Common myeloid progenitor, CD34-positive (primary cell): ENCODE results near the gene ILK.

ENCODE experiments used
- CTCF ChIA-PET: fragments of 350-600 bp; sonication (Branson Sonifier 250); formaldehyde crosslinking; loops from one replicate; lab custom pipeline; 2021; ENCODE audit warnings: antibody characterized with exemption; lab: Charles Lee
- POLR2A ChIA-PET: fragments of 350-600 bp; sonication (Branson Sonifier 250); formaldehyde crosslinking; loops from one replicate; lab custom pipeline; 2021; ENCODE audit warnings: antibody characterized with exemption; lab: Charles Lee
- DNase-seq, 3 donors: peaks; one replicate each; pipeline versions ENCODE4 v3.0.0 to v3.0.0-alpha.2; 2013
- H3K27ac ChIP-seq, 2 experiments: 1 replicate in 1 of 2; 2 replicates in 1 of 2; pipeline ENCODE4 v1.7.0; 2013; ENCODE audit warnings: inconsistent platforms in 2 of 2, low read length in 2 of 2, mild to moderate bottlenecking in 2 of 2, low read depth in 1 of 2, moderate library complexity in 1 of 2; ENCODE audit not compliant: severe bottlenecking in 2 of 2, insufficient read depth in 1 of 2, poor library complexity in 1 of 2
- H3K27me3 ChIP-seq, 5 experiments: replicated peaks in 2 of 5; 1 replicate in 3 of 5; 2 replicates in 2 of 5; pipeline versions ENCODE4 v1.6.1 to v1.7.0; 2013; ENCODE audit warnings: low read length in 4 of 5, mild to moderate bottlenecking in 2 of 5, moderate library complexity in 2 of 5, inconsistent platforms in 1 of 5; ENCODE audit not compliant: insufficient read depth in 5 of 5, control insufficient read depth in 4 of 5
- H3K36me3 ChIP-seq, 4 experiments: 1 replicate in 2 of 4; 2 replicates in 2 of 4; pipeline versions ENCODE4 v1.6.1 to v1.7.0; 2013; ENCODE audit warnings: low read length in 3 of 4, control low read depth in 1 of 4, mild to moderate bottlenecking in 1 of 4; ENCODE audit not compliant: control insufficient read depth in 4 of 4, insufficient read depth in 4 of 4
- H3K4me1 ChIP-seq, 4 experiments: 1 replicate in 3 of 4; 2 replicates in 1 of 4; pipeline versions ENCODE4 v1.6.1 to v1.7.1; 2013; ENCODE audit warnings: low read length in 3 of 4, mild to moderate bottlenecking in 3 of 4, control low read depth in 1 of 4, inconsistent platforms in 1 of 4, moderate library complexity in 1 of 4; ENCODE audit not compliant: control insufficient read depth in 4 of 4, insufficient read depth in 4 of 4; ENCODE audit errors: control extremely low read depth in 1 of 4
- H3K4me3 ChIP-seq, 7 experiments: 1 replicate in 4 of 7; 2 replicates in 3 of 7; pipeline versions ENCODE4 v1.5.1 to v1.7.0; 2013; ENCODE audit warnings: mild to moderate bottlenecking in 7 of 7, low read length in 6 of 7, moderate library complexity in 6 of 7, inconsistent platforms in 2 of 7, low read depth in 2 of 7, control low read depth in 1 of 7; ENCODE audit not compliant: insufficient read depth in 4 of 7, control insufficient read depth in 1 of 7; ENCODE audit errors: extremely low read depth in 1 of 7
- H3K9me3 ChIP-seq, 5 experiments: 1 replicate in 4 of 5; 2 replicates in 1 of 5; pipeline versions ENCODE4 v1.6.1 to v1.7.1; 2013; ENCODE audit warnings: low read length in 4 of 5, mild to moderate bottlenecking in 2 of 5, inconsistent platforms in 1 of 5, low read depth in 1 of 5, moderate library complexity in 1 of 5; ENCODE audit not compliant: control insufficient read depth in 4 of 5, insufficient read depth in 2 of 5; ENCODE audit errors: control extremely low read depth in 1 of 5
- WGBS: methylation state at CpG from one replicate; pipeline ENCODE4 v1.1.5; 2013; ENCODE audit not compliant: insufficient coverage; 5-methylcytosine and 5-hydroxymethylcytosine counted together

Gene ILK

DNA sequence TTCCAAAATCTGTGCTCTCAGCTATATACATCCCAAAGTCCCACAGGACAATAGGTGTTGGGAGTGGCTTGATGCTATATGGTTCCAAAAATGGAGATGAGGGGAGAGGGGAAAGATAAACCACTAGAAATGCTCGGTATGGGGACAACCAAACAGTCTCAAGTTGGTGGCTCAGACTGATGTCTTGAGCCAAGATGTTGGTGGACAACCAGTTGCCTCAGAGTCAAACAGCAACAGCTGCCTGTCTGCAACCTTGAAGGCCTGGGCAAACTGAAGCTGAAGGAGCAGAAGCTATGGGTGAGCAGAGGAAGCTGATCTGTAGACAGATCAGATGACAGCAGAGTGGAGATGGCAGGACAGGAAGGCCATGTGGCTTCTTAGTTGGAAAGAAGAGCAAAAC lies 4.1 kb upstream of the ILK start:
- no peak for DNase-seq
- Histone ChIP-seq H3K4me3 (no peak overlapping the region), H3K27me3 (no peaks in the 10 kb centered on the region), H3K9me3 (no peaks in the 10 kb centered on the region), H3K27ac (no peak overlapping the region), H3K36me3 (peaks cover 30 to 66% (median 53%) of the 10 kb centered on the region in 4 experiments), H3K4me1 (peaks cover 10 to 32% (median 19%) of the 10 kb centered on the region in 4 experiments)
- POLR2A ChIA-PET, result interaction anchor here (0.8 kb wide), 1 partner anchor 13 kb away, joined by 3 read pairs; the partner anchor contains the start of gene TAF10
- CTCF ChIA-PET, result interaction anchor here (1.0 to 1.4 kb wide), 3 partner anchors 13 to 84 kb away, joined by 3 to 4 read pairs (median 3); partner anchors contain the start of genes MRPL17 and TAF10
- 100% methylated on average over 1 of the region's 1 CpG for WGBS

- Histone ChIP-seq H3K27me3 (no peaks in the 10 kb centered on the region), H3K4me1 (peaks cover 14 to 33% (median 23%) of the 10 kb centered on the region in 4 experiments), H3K9me3 (no peaks in the 10 kb centered on the region), H3K36me3 (peaks cover 30 to 62% (median 52%) of the 10 kb centered on the region in 4 experiments), H3K27ac (no peak overlapping the region), H3K4me3 (no peak overlapping the region)
- CTCF ChIA-PET, result interaction anchor here (0.7 to 1.2 kb wide), 3 partner anchors 13 to 67 kb away, joined by 3 read pairs; partner anchors contain the start of gene TAF10
- POLR2A ChIA-PET, result interaction anchor here (0.6 to 0.8 kb wide), 2 partner anchors 12 to 908 kb away, joined by 3 read pairs; partner anchors contain the start of gene TAF10
- DNase-seq, result no peak
- 86% methylated on average over 1 of the region's 2 CpGs for WGBS
These were observed 3.6 kb upstream of the ILK start for GRCh38 chr11:6599881-6600390.

- Histone ChIP-seq H3K4me1 (peaks cover 20 to 42% (median 32%) of the 10 kb centered on the region in 4 experiments), H3K4me3 (no peak overlapping the region), H3K27ac (peak overlapping the region in 1 of 2 experiments; percentile 87), H3K9me3 (no peaks in the 10 kb centered on the region), H3K36me3 (peaks cover 30 to 56% (median 49%) of the 10 kb centered on the region in 4 experiments), H3K27me3 (no peaks in the 10 kb centered on the region)
- ChIA-PET POLR2A (no interaction called here), CTCF (no interaction called here)
- WGBS, result over 99% methylated on average over 13 of the region's 13 CpGs
- no peak for DNase-seq
These were observed 2.5 kb upstream of the ILK start for GRCh38 chr11:6601041-6601461.

DNA sequence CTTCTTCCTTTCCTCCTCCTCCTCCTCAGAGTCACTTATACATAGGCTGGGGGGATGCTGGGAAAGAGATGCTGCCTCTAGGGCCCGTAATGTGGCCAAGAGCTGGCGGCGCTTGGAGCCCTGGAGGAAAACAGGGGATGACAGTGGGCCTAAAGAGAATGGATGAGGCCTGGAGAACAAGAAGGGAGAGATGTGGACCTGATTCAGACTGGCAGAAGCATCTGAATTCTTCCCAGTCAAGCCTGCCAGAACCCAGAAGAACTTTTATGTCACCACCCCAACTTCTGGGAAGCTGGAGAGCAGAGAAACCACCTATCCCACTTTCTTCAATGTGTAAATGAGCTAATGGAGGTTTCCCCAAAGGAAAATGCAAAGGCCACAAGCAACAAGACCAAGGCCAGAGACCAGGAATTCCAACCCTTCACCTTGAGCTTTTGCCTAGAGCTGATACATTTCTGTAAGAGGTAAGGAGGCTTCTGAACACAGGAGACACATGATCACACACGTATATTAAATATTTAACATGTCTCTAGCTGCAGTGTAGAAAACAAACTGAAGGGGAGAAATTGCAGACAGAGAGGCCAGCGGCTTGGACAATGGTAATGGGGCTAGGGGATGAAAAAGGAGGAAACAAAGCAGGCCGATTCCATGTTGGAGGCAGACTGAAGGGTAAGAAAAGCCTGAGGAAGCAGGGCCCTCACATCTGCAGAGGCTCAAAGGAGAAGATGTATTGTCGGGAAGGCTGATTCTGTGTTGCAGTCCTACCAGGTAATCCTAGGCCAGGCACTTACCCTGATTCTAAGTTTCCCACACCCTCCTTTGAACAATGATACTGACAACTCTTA lies 1.3 kb upstream of the ILK start:
- H3K9me3 ChIP-seq, result no peaks in the 10 kb centered on the region
- 31% methylated on average over 2 of the region's 7 CpGs for WGBS
- peaks cover 29 to 55% (median 44%) of the 10 kb centered on the region in 4 experiments for H3K4me1 ChIP-seq
- peak overlapping the region; percentile 71 to 87 for H3K27ac ChIP-seq
- peaks cover 26 to 45% (median 40%) of the 10 kb centered on the region in 4 experiments for H3K36me3 ChIP-seq
- DNase-seq, result no peak
- ChIA-PET POLR2A (interaction anchor here (1.0 kb wide), 1 partner anchor 9 kb away, joined by 4 read pairs; the partner anchor contains the start of gene TAF10), CTCF (interaction anchor here (1.2 to 2.2 kb wide), 5 partner anchors 8 to 81 kb away, joined by 3 to 7 read pairs (median 4); partner anchors contain the start of gene MRPL17)
- peak overlapping the region; percentile 10 to 97 (median 86) for H3K4me3 ChIP-seq
- no peaks in the 10 kb centered on the region for H3K27me3 ChIP-seq

DNA sequence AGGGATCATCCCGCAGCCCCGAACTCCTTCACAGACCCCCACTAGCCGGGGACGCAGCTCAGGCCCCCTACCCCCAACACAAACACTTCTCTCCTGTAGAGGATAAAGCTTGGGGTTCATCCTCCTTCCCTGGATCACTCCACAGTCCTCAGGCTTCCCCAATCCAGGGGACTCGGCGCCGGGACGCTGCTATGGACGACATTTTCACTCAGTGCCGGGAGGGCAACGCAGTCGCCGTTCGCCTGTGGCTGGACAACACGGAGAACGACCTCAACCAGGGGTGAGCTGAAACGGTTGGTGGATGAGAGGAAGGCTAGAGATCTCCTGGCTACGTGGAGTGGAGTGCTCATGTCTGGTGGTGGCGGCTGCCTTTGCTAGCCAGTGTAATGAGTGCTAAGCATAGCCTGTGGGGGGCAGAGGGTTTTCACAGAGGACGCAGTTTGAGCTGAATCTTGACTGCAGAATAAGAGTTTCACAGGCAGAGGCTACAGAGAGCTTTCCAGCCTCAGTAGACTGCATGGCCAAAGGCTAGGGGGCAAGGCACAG lies 580 bp downstream of the ILK start:
- 0% methylated on average over 18 of the region's 20 CpGs for WGBS
- Histone ChIP-seq H3K9me3 (no peaks in the 10 kb centered on the region), H3K4me3 (peak overlapping the region; percentile 61 to 97 (median 86)), H3K27me3 (no peaks in the 10 kb centered on the region), H3K27ac (peak overlapping the region; percentile 82 to 87), H3K36me3 (peaks cover 18 to 43% (median 38%) of the 10 kb centered on the region in 4 experiments), H3K4me1 (peaks cover 34 to 70% (median 60%) of the 10 kb centered on the region in 4 experiments)
- peak; percentile 56 to 81 (median 73) for DNase-seq
- CTCF ChIA-PET, result interaction anchor here (1.0 to 2.2 kb wide), 13 partner anchors 9 to 99 kb away, joined by 3 to 12 read pairs (median 3); partner anchors contain the start of genes MRPL17 and TPP1
- POLR2A ChIA-PET, result interaction anchor here (0.9 to 2.0 kb wide), 2 partner anchors 14 to 19 kb away, joined by 3 to 8 read pairs; no protein-coding TSS in a partner anchor

- H3K27ac ChIP-seq, result peak overlapping the region in 1 of 2 experiments; percentile 87
- DNase-seq, result no peak
- peak overlapping the region in 6 of 7 experiments; percentile 86 to 97 (median 88) for H3K4me3 ChIP-seq
- 34% methylated on average over 3 of the region's 3 CpGs for WGBS
- no peaks in the 10 kb centered on the region for H3K9me3 ChIP-seq
- ChIA-PET CTCF (interaction anchor here (1.1 to 2.0 kb wide), 12 partner anchors 11 to 100 kb away, joined by 3 to 12 read pairs (median 4); partner anchors contain the start of genes MRPL17 and TPP1), POLR2A (interaction anchor here (2.0 kb wide), 1 partner anchor 14 kb away, joined by 8 read pairs; no protein-coding TSS in a partner anchor)
- no peaks in the 10 kb centered on the region for H3K27me3 ChIP-seq
- H3K36me3 ChIP-seq, result peaks cover 13 to 43% (median 38%) of the 10 kb centered on the region in 4 experiments
- peaks cover 34 to 70% (median 60%) of the 10 kb centered on the region in 4 experiments for H3K4me1 ChIP-seq
These were observed 1.2 kb downstream of the ILK start for GRCh38 chr11:6604790-6605189.
